Vagina (tissue), 2 donors: ENCODE results near the gene TMEM145.

Experiments
- CTCF ChIP-seq, 3 experiments: fragments of 450-650 bp in 2 of 3; fragments of 200-600 bp in 1 of 3; sonication (generic) in 1 of 3; IDR thresholded peaks; one replicate each; pipeline ENCODE4 v1.5.1; 2017 to 2019; ENCODE audit warnings: antibody characterized with exemption in 3 of 3, mild to moderate bottlenecking in 2 of 3, moderate library complexity in 2 of 3
- POLR2A ChIP-seq, 2 donors: fragments of 450-650 bp; IDR thresholded peaks; one replicate each; pipeline ENCODE4 v1.6.1; 2017; ENCODE audit warnings: antibody characterized with exemption in 2 of 2, mild to moderate bottlenecking in 2 of 2, moderate library complexity in 2 of 2
- POLR2AphosphoS5 ChIP-seq, 2 donors: sonication (generic); formaldehyde crosslinking; IDR thresholded peaks; one replicate each; pipeline ENCODE4 v1.9.0; 2017; ENCODE audit warnings: antibody characterized with exemption in 2 of 2, mild to moderate bottlenecking in 2 of 2, low read depth in 1 of 2; ENCODE audit not compliant: insufficient read depth in 1 of 2

GRCh38 chr19:42282819-42283187, 30.3 kb upstream of the TMEM145 start:
- TF ChIP-seq CTCF (IDR thresholded peaks at IDR 0.05): no peak
- no peak for TF ChIP-seq POLR2A (IDR thresholded peaks at IDR 0.05)
- no peak for TF ChIP-seq POLR2AphosphoS5 (IDR thresholded peaks at IDR 0.05; ENCODE audit: insufficient read depth in 1 of 2, low read depth in 1 of 2)
